ENCODE data around the gene CEACAM7.

Gene CEACAM7

DNA sequence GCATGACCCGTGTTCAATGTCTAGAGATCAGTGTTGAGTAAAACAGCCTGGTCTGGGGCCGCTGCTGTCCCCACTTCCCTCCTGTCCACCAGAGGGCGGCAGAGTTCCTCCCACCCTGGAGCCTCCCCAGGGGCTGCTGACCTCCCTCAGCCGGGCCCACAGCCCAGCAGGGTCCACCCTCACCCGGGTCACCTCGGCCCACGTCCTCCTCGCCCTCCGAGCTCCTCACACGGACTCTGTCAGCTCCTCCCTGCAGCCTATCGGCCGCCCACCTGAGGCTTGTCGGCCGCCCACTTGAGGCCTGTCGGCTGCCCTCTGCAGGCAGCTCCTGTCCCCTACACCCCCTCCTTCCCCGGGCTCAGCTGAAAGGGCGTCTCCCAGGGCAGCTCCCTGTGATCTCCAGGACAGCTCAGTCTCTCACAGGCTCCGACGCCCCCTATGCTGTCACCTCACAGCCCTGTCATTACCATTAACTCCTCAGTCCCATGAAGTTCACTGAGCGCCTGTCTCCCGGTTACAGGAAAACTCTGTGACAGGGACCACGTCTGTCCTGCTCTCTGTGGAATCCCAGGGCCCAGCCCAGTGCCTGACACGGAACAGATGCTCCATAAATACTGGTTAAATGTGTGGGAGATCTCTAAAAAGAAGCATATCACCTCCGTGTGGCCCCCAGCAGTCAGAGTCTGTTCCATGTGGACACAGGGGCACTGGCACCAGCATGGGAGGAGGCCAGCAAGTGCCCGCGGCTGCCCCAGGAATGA is 18.9 kb upstream of the CEACAM7 start:
- Histone ChIP-seq H2AFZ (peak overlapping the region; percentile 89), H3K27ac (no peak overlapping the region), H3K4me1 (no peaks in the 10 kb centered on the region), H3K79me2 (no peaks in the 10 kb centered on the region), H3K9me3 (ENCODE audit: control insufficient read depth, low read length) (no peaks in the 10 kb centered on the region), H3K36me3 (ENCODE audit: control insufficient read depth, insufficient read depth, low read length) (no peaks in the 10 kb centered on the region), H3K9ac (no peak overlapping the region), H3K4me2 (ENCODE audit: low read length) (peak overlapping the region; percentile 63), H3K4me3 (ENCODE audit: low read depth, low read length) (no peak overlapping the region), H3K27me3 (ENCODE audit: control insufficient read depth, insufficient read depth, low read length) (no peaks in the 10 kb centered on the region)
- TF ChIP-seq CTCF (IDR thresholded peaks at IDR 0.05) = peak; percentile 77

DNA sequence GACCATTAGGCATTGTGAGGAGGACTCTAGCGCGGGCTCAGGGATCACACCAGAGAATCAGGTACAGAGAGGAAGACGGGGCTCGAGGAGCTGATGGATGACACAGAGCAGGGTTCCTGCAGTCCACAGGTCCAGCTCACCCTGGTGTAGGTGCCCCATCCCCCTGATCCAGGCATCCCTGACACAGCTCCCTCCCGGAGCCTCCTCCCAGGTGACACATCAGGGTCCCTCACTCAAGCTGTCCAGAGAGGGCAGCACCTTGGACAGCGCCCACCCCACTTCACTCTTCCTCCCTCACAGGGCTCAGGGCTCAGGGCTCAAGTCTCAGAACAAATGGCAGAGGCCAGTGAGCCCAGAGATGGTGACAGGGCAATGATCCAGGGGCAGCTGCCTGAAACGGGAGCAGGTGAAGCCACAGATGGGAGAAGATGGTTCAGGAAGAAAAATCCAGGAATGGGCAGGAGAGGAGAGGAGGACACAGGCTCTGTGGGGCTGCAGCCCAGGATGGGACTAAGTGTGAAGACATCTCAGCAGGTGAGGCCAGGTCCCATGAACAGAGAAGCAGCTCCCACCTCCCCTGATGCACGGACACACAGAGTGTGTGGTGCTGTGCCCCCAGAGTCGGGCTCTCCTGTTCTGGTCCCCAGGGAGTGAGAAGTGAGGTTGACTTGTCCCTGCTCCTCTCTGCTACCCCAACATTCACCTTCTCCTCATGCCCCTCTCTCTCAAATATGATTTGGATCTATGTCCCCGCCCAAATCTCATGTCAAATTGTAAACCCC is 17.5 kb upstream of the CEACAM7 start:
- Histone ChIP-seq H3K9me3 (ENCODE audit: control insufficient read depth, low read length) (no peaks in the 10 kb centered on the region), H3K27ac (no peak overlapping the region), H3K4me2 (ENCODE audit: low read length) (no peak overlapping the region), H3K4me1 (no peaks in the 10 kb centered on the region), H3K4me3 (ENCODE audit: low read depth, low read length) (no peak overlapping the region), H3K36me3 (ENCODE audit: control insufficient read depth, insufficient read depth, low read length) (no peaks in the 10 kb centered on the region), H3K27me3 (ENCODE audit: control insufficient read depth, insufficient read depth, low read length) (no peaks in the 10 kb centered on the region), H3K9ac (no peak overlapping the region), H2AFZ (no peak overlapping the region), H3K79me2 (no peaks in the 10 kb centered on the region)
- TF ChIP-seq CTCF (IDR thresholded peaks at IDR 0.05) = no peak

DNA sequence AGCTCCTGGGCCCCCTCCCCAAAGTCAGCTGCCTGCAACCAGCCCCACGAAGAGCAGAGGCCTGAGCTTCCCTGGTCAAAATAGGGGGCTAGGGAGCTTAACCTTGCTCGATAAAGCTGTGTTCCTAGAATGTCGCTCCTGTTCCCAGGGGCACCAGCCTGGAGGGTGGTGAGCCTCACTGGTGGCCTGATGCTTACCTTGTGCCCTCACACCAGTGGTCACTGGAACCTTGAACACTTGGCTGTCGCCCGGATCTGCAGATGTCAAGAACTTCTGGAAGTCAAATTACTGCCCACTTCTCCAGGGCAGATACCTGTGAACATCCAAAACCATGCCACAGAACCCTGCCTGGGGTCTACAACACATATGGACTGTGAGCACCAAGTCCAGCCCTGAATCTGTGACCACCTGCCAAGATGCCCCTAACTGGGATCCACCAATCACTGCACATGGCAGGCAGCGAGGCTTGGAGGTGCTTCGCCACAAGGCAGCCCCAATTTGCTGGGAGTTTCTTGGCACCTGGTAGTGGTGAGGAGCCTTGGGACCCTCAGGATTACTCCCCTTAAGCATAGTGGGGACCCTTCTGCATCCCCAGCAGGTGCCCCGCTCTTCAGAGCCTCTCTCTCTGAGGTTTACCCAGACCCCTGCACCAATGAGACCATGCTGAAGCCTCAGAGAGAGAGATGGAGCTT is 15.7 kb upstream of the CEACAM7 start:
- H3K4me1 ChIP-seq = no peaks in the 10 kb centered on the region
- H3K36me3 ChIP-seq (ENCODE audit: control insufficient read depth, insufficient read depth, low read length) = no peaks in the 10 kb centered on the region
- H3K9ac ChIP-seq = no peak overlapping the region
- H3K79me2 ChIP-seq = no peaks in the 10 kb centered on the region
- H3K4me2 ChIP-seq (ENCODE audit: low read length) = no peak overlapping the region
- no peaks in the 10 kb centered on the region for H3K27me3 ChIP-seq (ENCODE audit: control insufficient read depth, insufficient read depth, low read length)
- H3K27ac ChIP-seq = no peak overlapping the region
- H3K4me3 ChIP-seq (ENCODE audit: low read depth, low read length) = no peak overlapping the region
- TF ChIP-seq CTCF (IDR thresholded peaks at IDR 0.05) = no peak
- no peaks in the 10 kb centered on the region for H3K9me3 ChIP-seq (ENCODE audit: control insufficient read depth, low read length)
- H2AFZ ChIP-seq = no peak overlapping the region

- Histone ChIP-seq H3K27me3 (ENCODE audit: control insufficient read depth, insufficient read depth, low read length) (no peaks in the 10 kb centered on the region), H3K27ac (no peak overlapping the region), H2AFZ (no peak overlapping the region), H3K9ac (no peak overlapping the region), H3K4me3 (ENCODE audit: low read depth, low read length) (no peak overlapping the region), H3K9me3 (ENCODE audit: control insufficient read depth, low read length) (no peaks in the 10 kb centered on the region), H3K36me3 (ENCODE audit: control insufficient read depth, insufficient read depth, low read length) (no peaks in the 10 kb centered on the region), H3K79me2 (no peaks in the 10 kb centered on the region), H3K4me2 (ENCODE audit: low read length) (no peak overlapping the region), H3K4me1 (no peaks in the 10 kb centered on the region)
- no peak for TF ChIP-seq CTCF (IDR thresholded peaks at IDR 0.05)
Observed at GRCh38 chr19:41702171-41702651, 14.1 kb upstream of the CEACAM7 start.

All from parathyroid adenoma (tissue), 2 donors.